GM10266 (cell line): ENCODE results near the gene KIAA0753.

Experiments
- DNase-seq: peaks from one replicate; pipeline ENCODE4 v3.0.0; 2012; ENCODE audit errors: extremely low spot score
- TF ChIP-seq, protein P1 (sequence below): IDR thresholded peaks from 2 replicates; pipeline ENCODE4 v1.5.1; 2012; ENCODE audit warnings: mild to moderate bottlenecking, low read depth; ENCODE audit not compliant: control insufficient read depth, insufficient read depth; ENCODE audit errors: missing control alignments

KIAA0753 gene

DNA sequence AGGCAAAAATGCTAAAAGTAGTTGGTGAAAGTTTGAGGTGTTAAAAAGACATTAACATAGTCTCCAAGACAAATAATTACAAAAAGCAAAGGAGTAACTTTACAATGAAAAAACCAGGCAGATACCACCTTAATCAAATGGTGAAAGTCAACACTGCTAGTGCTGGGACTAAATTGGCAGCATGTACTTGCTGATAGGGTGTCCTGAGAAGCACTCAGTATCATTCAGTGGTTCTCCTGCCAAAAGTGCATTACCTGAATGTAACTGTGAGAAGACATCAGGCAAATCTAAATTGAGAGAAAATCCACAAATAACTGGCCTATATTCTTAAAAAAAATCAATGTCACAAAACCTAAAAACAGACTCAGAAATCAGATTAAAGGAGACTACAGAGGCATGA, 8.0 kb downstream of the KIAA0753 start:
- TF ChIP-seq, protein P1, sequence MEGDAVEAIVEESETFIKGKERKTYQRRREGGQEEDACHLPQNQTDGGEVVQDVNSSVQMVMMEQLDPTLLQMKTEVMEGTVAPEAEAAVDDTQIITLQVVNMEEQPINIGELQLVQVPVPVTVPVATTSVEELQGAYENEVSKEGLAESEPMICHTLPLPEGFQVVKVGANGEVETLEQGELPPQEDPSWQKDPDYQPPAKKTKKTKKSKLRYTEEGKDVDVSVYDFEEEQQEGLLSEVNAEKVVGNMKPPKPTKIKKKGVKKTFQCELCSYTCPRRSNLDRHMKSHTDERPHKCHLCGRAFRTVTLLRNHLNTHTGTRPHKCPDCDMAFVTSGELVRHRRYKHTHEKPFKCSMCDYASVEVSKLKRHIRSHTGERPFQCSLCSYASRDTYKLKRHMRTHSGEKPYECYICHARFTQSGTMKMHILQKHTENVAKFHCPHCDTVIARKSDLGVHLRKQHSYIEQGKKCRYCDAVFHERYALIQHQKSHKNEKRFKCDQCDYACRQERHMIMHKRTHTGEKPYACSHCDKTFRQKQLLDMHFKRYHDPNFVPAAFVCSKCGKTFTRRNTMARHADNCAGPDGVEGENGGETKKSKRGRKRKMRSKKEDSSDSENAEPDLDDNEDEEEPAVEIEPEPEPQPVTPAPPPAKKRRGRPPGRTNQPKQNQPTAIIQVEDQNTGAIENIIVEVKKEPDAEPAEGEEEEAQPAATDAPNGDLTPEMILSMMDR = no peak
- DNase-seq = no peak

DNA sequence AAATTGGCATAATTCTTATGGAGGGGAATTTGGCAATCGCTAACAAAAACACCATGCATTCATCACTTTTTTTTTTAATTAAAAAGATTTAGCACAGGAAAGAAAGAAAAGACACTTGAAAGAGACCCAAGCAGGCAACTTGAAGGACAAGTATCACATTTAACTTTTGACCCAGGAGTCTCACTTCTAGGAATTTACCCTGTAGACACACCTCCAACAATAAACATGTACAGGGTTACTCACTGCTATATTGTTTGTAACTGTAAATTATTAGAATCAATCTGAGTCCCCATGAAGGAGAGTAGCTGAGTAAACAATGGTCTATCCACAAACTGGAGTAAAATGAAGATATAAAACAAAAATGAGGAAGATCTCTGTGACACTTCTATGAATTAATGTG, 10.1 kb downstream of the KIAA0753 start:
- DNase-seq = no peak
- TF ChIP-seq, protein P1 = no peak

DNA sequence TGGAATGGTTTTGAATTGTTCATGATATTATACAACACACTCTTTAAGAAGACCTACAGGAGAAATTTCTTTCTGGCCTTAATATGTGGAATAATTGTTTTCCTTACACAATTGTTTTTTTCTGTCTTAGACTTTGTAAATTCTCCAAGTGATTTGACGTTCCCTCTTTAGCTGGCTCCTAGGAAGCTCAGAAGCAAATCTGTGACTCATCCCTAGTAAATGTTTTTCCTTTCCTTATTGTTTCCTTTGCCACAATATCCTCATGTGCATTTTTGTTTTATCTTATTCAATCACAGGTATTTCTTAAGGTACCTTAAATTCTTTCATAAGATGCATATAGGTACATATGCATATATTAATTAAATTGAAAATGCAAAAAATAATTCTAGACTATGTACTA, 13.5 kb downstream of the KIAA0753 start:
- DNase-seq = no peak

GRCh38 chr17:6626616-6627015, 13.9 kb downstream of the KIAA0753 start:
- no peak for DNase-seq
- TF ChIP-seq, protein P1 = no peak

More for the DNA sequence above, 13.5 kb downstream of the KIAA0753 start:
- TF ChIP-seq, protein P1 = no peak

DNA sequence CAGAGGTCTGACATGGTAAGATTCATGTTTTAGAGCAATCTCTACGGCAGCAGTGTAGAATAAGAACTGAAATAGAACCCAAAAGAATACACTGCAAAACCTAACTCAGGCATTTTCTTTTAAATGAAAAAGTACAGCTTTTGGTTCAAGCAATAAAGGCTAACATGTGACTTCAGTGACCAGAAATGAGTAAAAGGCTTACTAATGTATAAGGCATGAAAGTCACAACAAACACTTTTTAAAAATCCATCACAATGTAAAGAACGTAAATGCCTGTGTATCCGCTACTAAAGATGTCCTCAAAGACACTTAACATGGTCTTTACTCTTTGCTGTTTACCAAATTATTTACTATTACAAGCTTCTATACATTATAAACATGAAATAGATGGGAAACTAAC, 16.6 kb downstream of the KIAA0753 start:
- TF ChIP-seq, protein P1 = no peak
- no peak for DNase-seq

- TF ChIP-seq, protein P1 = no peak
- DNase-seq = no peak
Observed at GRCh38 chr17:6611231-6611630, 29.3 kb downstream of the KIAA0753 start.

- TF ChIP-seq, protein P1 = no peak
- no peak for DNase-seq
Observed at GRCh38 chr17:6610011-6610410, 30.5 kb downstream of the KIAA0753 start.
